EH (cell line): ENCODE results near the gene LAMTOR3.
A peak's percentile ranks its signal among the peaks of the same experiment; 100 is the strongest.

Source experiments
- DNase-seq: peaks from one replicate; pipeline ENCODE4 v3.0.0-alpha.2; 2015; ENCODE audit warnings: low read depth

LAMTOR3 gene

DNA sequence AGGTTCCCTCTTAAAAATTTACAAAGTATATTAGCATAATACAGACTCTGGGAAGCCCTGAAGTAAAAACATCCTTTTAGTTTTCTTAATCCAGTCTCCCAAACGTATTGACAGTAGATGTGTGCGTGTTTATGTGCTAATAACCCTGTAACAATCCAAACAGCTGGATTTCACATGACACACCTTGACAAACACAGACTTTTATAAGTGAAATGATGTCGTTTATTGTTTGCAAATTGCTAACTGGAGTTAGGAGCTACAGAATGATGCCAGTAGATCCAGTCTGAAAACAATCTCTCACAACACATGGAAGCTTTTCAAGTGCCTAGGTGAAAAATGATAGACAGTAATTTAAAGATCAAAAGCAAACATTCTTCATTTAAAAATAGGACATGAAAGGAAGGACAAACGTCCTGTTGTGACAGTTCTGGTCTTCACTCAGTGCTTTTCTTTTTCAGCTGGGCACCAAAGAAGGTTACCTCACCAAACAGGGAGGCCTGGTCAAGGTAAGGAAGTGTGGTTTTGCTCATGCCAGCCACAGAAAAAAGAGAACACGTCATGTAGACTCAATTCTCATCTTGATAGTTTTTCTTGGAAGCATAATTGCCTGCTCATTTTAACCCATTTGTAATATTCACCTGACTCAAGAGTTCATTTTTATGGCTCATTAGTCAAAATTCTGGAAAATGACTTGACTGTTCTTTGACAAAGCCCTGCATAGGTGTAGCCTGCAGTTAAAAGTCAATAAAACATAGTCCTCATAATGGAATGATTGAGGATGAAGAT, 32.9 kb downstream of the LAMTOR3 start:
- DNase-seq = no peak

DNA sequence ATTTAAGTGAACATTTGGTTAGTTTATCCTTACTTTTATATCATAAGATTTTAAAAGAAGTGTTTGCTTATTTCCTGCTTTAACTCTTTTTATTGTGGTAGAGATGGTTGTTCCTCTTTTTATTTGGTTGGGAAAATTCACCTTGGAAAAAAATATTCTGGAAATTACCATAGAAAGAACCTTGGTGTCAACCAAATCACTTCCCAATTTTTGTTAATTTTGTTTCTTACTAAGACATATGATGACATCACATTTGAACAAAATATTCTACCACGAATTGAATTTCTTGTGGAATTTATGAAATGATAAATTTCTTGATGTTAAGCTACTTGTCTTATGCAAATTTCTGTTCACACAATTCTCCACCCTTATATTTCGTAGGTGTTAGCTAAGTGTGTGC, 33.7 kb downstream of the LAMTOR3 start:
- DNase-seq = no peak

DNA sequence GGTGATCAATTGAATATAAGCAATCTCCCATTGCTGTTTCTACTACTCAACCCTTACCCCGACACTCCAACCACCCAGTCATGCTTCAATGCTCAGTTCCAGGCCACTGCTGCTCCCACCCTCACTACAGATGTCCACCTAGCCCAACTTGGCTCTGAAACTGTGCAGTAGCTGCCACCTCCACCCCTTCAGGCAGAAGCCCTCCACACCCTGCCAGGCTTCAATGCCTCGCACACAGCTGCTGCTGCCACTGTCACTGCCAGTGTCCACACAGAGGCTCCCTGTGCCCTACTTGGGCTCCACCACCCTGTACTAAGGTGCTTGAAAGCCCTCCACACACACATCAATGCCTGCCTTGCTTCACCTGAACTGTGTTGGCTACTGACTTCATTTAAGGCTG, 34.6 kb downstream of the LAMTOR3 start:
- no peak for DNase-seq

DNA sequence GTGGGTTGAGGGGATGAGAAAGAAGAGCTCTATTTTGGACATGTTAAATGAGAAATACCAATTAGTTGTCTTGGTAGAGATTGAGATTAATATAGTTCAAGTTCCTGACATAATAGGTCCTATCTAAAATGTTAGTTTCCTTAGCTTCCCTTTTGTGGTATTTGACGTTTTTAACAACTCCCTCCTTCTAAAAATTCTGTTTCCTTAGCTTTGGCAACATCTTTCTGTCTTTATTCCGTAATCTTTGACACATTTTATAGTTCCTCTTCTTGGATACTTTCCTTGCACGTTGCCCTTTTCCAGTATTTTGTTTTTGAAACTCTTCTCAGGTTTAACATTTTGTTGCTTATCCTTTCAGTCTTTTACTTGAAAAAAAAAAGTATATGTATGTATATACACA, 36.9 kb downstream of the LAMTOR3 start:
- DNase-seq = no peak

DNA sequence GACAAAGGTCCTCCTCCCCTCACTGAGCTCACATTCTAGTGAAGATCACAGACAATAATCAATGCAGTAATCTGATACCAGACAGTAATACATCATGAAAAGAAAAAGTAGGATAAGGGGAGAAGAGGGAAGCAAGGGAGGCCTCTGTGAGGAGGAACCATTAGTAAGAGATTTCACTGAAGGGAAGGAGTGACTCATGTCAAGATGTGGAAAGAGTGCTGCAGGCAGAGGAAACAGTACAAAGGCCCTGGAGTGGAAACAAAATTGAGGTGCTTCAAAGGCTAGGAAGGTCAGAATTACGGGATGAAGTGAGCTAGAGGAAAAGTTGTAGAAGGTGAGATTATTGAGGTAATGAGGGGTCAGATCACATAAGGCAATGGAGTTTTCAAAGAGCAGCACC, 38.1 kb downstream of the LAMTOR3 start:
- peak; percentile 31 for DNase-seq

DNA sequence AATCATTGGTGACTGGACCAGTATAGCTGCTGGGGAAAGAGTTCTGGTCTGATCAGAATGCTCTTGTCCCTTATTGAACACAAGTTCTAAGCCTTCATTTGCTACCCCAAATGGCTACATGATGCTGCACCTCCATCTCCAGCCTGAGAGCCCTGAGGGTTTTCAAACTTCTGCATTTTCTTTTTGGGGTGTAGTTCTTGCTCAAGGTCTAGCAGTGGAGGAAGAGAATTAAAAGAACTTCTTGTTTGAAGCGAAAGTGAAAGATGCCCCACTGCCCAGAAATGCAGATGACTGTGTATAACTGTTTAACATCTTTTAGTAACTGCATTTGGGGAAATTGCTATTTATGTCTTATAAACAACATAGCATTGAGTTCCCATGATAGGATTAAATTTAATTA, 38.5 kb downstream of the LAMTOR3 start:
- DNase-seq = no peak

DNA sequence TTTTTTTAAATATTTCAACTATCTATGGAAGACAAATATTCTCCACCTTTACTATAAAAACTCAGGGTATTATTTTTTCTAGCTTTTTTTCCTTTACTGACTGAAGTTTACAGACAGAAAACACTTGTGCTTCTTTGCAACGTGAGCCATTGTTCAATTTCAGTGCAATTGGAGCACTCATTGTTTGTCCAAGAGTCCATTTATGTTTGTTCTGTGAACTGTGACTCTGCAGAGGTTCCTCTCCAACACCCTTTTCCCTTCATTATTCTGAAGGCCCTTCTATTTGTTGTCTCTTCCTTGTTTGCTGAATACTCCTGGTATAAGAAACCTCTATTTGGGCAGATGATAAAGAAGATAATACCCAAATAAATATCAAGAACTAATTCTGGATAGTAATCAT, 40.2 kb downstream of the LAMTOR3 start:
- no peak for DNase-seq

DNA sequence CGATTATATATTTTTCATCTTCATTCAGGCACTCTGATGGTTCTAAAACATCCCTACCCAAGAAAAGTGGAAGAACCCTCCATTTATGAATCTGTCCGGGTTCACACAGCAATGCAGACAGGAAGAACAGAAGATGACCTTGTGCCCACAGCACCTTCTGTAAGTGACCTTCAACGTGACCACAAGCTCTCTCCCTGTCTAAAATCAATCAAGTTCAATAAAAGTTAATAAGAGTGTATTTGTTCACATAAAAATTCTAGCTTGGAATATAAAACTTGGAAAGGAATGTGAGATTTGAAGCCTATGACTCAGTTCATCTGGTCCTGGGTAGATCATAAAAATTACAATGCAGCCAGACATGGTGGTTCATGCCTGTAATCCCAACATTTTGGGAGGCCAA, 41.0 kb downstream of the LAMTOR3 start:
- no peak for DNase-seq

DNA sequence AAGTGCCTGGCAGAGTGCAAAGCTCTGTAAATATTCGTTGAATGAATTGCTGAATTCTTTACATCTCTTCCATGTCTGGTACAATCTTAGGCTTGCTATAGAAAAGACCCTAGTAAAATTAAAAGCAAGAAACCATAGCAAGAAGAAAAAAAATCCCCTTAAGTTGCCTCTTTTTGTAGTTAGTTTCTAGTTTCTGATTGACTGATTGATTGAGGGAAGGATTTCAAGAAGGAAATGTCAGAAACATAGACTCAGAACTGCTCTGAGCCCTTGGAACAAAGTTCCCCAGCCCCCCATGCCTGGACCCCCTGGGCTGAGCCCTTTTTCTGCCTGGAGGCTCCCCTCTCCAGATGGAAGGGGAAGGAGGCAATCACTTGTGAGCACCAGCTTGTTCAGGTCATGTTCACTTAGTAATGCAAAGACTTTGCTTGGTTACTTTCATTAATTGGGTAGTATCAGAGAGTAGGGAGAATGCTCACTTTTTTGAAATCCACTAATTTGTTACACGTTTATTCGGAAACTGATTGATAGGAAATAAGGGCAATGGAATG, 42.0 kb downstream of the LAMTOR3 start:
- DNase-seq = no peak

DNA sequence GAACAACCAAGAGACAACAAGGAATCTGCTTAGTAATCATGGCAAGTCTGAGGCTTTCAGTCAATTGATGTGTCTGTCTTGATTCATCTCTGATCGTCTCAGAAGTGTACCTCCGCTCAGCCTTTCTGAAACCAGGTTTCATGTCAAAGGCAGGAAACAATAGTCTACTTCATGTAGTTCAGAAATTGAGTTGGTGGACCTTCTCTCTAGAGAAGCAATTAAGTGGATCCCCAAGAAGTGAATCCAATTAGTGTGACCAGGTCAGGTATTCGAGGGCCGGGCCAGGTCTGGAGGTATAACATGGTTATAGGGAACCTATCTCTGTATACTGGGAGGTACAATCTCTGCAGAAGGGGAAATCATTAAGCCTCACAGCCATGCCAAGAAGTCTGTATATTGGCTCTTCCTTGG, 45.6 kb downstream of the LAMTOR3 start:
- no peak for DNase-seq

DNA sequence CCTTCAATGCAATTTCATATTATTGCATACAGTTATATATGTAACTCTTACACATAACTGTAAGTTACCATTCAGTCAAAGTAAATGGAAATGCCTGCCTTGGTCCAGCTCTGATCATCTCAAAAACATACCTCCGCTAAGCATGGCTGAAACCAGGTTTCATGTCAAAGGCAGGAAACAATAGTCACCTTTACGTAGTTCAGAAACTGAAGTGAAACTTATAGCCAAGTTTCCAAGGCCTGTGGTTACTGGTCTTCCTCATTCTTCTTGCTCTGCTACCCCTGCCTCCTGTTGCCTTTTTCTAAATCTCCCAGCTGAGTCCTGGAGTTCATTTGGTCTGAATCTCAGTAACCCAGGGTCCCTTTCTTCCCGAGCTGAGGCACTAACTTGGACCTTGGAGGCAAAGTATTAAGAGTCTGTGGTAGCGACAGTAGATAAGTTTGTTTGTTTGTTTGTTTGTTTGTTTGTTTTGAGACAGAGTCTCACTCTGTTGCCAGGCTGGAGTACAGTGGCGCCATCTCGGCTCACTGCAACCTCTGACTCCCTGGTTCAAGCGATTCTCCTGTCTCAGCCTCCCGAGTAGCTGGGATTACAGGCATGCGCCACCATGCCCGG, 46.8 kb downstream of the LAMTOR3 start:
- DNase-seq = no peak

DNA sequence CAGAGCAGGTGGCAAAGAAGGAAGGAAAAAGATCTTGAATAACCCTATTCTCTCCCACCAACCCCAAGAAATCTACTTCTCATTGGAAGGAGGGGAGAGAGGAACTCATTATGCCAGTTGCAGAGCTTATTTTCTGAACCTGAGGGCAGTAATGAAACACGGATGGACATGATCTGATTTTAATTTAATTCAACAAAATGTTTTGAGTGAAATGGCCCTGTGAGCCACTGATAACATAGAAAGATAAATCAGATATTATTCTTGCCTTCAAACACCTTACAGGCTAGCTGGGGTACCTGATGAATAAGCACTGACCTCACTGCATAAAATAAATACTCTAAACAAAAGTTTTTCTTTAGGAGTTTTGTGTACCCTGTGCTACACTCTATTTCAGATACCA, 47.3 kb downstream of the LAMTOR3 start:
- no peak for DNase-seq

DNA sequence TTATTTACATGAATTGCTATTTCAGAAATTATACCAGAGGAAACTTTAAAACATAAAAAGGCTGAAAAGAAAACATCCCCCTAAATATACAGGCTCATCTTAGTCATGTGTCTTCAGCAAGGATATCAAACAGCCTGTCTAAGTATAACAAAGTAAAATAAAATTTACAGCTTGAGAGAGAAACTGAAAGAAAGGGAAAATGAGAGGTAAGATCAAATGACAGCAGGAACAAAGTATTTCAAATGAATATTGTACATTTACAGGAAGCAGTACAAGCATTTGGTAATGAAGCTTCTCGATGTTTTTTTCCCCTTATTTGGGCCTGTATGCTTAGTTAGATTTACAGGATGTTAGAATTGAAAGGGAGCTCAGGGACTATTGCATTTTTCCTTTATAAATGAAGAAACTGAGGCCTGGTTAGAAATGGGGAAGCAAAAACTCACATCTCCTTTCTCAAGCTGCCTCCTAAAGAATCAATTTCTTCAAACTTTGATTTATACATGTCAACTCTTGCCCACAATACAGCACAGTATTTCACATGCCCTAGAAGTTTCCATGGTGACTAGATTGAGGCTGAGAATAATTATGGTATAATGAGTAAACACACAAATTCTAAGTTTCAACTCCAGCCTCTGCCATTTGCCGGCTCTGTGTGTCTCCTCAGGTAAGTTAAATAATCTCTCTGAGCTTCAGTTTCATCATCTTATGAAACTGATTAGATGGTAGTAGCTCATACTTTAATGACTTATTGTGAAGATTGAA, 48.3 kb downstream of the LAMTOR3 start:
- no peak for DNase-seq

DNA sequence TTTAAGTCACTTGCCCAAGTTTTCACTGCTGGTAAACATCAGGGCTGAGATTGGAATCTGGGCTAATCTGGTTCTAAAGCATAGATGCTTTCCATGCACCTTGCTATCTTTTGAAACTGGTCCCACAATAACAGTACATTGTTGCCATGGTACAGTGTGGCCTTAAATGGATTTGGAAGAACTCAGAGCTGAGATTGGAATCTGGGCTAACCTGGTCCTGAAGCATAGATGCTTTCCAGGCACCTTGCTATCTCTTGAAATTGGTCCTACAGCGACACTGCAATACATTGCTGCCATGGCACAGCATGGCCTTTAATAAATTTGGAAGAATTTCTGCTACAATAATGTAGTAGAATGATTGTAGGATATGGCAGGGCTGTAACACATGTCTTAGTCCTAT, 49.0 kb downstream of the LAMTOR3 start:
- no peak for DNase-seq

DNA sequence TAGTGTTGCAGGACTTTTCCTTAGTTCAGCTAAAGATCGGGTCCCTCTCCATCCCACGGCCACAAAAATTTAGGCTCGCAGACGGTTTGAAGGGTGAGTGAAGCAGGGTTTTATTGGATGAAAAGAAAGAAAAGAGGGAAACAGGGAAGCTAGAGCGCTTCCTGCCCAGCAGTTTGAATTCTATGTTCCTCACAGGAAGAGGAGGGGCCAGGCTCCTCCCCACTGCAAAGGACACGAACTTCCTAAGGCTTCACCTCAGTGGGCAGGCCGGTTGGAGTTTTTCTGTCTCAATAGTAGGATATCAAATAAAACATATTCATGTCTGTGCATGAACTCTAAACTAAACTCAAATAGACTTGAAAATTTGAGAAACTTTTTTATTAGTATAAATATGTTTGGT, 50.2 kb downstream of the LAMTOR3 start:
- DNase-seq = no peak

DNA sequence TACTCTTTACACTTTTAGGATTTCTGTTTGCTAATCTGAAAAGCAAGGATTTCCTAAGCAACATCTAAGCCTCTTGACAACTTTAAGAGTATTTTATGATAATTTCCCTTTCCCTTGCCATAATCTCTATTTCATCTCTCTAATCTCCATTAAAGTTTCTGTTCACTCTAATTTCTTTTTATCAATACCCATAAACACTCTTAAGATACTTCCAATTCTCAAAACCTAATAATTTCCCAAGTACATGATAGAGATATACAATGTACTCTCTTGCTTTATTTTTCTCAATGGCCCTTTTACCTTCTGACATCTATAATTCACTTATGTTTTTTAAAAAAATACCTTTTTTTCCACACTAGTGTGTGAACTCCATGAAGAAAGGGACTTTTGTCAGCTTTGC, 50.8 kb downstream of the LAMTOR3 start:
- DNase-seq = no peak

DNA sequence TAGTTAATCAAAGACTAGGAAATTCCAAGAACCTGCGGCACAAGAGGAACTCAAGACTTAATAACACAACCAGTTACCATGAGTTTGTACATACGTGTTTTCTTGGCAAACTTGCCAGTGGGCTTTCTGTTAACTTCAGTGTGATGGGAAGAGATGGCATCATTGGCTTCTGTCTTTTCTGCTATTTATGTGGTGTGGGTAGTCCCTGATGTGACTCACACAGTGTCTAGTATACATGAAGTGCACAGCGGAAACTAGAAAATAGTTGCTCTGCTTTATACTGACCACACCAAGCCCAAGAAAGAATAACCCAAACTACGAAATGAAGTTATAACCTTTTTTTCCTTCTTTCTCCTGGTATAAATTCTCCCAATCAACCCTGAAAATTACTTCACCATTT, 53.1 kb downstream of the LAMTOR3 start:
- DNase-seq = no peak

DNA sequence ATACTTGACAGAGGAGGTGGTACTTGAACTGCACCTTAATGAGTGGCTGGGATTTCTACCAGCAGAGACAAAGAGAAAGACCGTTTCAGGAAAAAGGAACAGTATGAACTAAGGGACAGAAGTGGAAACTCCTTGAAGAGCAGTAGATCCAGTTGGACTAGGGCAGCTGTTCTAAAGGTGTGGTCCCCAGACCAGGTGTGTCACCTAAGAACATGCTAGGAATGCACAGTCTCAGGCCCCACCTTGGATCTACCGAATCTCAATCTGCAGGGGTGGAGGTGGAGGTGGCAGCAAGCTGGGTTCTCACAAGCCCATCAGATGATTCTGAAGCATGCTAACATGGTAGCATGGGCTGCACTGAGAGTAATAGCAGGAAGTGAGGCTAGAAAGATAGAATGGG, 55.3 kb downstream of the LAMTOR3 start:
- no peak for DNase-seq

DNA sequence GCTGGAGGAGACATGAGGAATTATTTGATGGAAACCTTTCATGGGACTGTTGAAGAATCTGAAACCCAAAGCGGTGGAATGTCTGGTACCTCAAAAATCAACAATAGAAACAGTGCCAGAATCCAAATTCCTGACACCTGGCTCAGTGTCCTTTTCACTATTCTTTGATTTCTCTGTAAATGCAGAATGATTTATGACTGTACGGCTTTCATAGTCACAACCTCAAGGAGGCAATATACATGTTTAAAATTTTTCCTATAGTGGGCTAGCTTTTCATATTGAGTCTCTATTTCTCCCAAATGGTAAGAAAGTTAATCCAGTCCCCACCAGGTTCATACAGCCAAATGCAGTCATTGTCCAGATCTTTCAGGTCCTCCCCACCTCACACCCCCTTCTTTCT, 58.3 kb downstream of the LAMTOR3 start:
- no peak for DNase-seq

DNA sequence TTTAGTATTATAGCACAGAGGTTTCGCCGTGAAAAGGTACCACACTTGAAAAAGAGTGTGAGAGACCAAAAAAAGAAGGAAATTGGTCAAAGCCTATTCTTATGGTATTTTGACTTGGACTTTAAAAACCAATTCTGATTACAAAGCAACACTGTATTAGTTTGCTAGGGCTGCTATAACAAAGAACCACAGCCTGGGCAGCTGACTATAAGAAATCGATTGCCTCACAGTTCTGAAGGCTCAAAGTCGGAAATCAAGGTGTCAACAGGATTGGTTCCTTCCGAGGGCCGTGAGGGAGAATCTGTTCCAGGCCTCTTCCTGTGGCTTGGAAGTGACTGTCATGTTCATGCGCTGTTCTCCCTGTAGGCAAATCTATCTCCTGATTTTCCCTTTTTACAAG, 59.7 kb downstream of the LAMTOR3 start:
- no peak for DNase-seq

DNA sequence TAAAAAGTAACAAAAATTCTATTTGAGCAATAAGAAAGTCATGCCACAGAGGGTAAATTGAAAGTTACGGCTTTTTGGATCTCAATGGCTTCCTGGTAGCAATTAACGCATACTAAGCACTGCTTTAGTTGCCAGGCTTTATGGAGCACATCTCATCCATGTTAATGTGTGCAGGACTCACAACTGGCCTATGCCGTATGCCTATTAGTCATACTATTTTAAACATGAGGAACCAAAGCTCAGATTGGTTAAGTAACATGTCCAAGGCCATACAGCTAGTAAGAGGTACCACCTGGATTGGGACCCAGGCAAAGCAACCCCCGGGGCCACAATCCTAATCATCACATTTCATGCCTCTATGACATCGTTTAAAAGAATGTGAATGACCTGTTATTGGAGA, 60.5 kb downstream of the LAMTOR3 start:
- no peak for DNase-seq

DNA sequence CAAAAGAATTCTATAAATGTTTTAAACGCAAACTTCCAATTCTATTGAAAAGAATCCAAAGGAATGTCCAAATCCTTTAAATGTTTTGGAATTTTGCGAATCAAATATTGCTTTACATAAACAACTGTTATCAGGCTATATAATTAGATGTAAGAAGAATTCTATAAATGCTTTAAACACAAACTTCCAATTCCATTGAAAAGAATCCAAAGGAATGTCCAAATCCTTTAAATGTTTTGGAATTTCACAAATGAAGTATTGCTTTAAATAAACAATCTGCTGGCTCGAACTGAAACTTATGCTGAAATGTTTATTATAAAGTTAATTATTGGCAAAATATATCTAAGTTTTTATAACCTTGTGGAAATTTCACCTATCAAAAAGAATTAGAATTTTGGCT, 61.5 kb downstream of the LAMTOR3 start:
- DNase-seq = no peak

DNA sequence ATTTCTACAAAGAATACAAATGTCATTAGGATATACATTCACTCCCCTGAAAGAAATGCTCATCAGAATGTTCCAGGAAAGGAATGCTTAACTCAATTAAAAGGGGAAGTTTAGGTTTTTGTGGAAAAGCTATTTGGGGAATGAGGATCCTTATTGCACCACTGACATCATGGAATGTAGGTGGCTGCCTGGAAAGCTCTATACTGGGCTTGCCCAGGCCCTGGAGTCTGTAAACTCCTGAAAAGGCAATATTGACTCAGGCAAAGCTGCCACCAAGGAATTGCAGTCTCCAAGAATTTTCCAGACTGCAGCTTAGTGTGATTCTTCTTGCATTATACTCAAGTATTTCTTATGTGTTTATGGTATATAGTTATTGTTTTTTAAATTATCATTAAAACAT, 61.9 kb downstream of the LAMTOR3 start:
- no peak for DNase-seq
